ENCODE data around the gene DCPS.
"Not testable (repeated sequence)": the region's sequence is repeated elsewhere in the genome, so short reads cannot be mapped to it uniquely, and the experiment has no call there.

The DCPS gene

DNA sequence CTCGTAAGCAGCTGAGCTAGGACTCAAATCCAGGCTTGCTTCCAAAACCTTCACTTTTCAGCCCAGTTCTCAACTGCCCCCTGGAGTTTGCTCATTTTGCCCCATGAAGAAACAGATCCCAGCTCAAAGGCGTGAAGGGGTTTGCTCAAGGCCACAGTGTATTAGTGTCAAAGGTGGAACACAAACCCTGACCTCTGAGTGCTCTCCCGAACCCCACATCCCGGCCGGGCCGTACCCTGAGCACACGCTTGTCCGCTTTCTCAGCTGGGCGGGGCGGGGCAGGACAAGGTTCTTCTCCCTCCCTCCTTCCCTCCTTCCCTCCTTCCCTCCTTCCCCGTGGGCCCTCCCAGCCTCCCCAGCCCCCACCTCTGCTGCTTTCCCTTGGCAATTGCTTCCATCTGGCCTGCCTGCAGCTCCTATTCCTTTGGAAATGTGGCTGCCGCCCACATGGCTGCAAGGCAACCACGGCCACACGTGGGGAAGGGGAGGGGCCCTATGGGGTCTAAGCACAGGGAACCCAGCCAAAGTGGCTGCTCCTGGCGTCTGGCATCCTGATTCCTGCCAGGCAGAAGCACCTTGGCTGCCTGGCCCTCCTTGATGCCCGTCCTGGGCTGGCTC is 55.7 kb downstream of the DCPS start:
- no peak for DNase-seq (ENCODE audit: low read depth in 2 of 2)

DNA sequence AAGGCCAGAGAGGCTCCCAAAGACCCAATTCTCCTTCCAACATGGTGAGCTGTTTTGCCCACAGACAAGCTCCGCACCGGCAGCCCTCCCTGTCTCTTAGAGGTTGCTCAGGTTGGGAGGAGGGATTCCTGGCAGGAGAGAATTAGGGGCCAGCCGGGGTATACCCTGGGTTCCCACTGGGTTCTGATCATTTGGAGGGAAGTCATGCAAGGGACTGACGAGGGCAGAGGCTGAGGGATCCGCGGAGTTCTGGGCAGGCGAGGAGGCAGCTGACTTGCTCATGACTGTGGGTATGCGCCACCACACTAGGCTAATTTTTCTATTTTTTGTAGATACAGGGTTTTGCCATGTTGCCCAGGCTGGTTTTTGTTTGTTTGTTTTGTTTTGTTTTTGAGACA is 56.2 kb downstream of the DCPS start:
- DNase-seq (ENCODE audit: low read depth in 2 of 2), result no peak

- no peak for DNase-seq (ENCODE audit: low read depth in 2 of 2)
Observed at GRCh38 chr11:126361400-126361799, 57.5 kb downstream of the DCPS start.

- no peak for DNase-seq (ENCODE audit: low read depth in 2 of 2)
Observed at GRCh38 chr11:126362879-126363655, 59.2 kb downstream of the DCPS start.

DNA sequence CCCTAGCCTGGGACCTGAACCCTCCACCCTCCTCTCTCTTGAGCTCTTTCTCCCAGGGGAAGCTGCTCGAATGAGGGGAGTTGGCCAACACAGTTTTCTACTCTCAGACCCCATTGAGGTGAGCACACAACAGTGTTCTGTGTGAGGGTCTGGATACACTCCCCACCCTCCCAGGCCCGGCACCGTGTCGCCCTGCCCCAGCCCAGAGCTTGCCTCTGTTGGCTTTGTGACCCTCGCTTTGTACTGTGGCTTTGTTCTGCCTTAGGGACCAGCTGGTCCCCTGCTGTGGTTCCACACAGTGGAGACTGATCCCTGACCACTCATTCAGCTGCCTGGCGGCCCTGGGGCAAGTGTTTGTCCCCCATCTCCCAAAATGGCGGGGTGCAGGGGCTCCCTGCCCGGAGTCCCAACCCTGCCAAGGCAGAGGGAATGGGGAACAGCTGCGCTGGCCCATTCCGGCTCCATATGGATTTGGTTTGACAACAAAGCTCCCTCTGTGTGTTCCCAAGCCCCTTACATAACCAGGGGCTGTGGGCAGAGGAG is 59.9 kb downstream of the DCPS start:
- no peak for DNase-seq (ENCODE audit: low read depth in 2 of 2)

GRCh38 chr11:126364735-126365134 is 60.9 kb downstream of the DCPS start:
- DNase-seq (ENCODE audit: low read depth in 2 of 2), result not testable (repeated sequence)

GRCh38 chr11:126365508-126365907 is 61.6 kb downstream of the DCPS start:
- not testable (repeated sequence) for DNase-seq (ENCODE audit: low read depth in 2 of 2)

- DNase-seq (ENCODE audit: low read depth in 2 of 2), result no peak
Observed at GRCh38 chr11:126366064-126366822, 62.4 kb downstream of the DCPS start.

DNA sequence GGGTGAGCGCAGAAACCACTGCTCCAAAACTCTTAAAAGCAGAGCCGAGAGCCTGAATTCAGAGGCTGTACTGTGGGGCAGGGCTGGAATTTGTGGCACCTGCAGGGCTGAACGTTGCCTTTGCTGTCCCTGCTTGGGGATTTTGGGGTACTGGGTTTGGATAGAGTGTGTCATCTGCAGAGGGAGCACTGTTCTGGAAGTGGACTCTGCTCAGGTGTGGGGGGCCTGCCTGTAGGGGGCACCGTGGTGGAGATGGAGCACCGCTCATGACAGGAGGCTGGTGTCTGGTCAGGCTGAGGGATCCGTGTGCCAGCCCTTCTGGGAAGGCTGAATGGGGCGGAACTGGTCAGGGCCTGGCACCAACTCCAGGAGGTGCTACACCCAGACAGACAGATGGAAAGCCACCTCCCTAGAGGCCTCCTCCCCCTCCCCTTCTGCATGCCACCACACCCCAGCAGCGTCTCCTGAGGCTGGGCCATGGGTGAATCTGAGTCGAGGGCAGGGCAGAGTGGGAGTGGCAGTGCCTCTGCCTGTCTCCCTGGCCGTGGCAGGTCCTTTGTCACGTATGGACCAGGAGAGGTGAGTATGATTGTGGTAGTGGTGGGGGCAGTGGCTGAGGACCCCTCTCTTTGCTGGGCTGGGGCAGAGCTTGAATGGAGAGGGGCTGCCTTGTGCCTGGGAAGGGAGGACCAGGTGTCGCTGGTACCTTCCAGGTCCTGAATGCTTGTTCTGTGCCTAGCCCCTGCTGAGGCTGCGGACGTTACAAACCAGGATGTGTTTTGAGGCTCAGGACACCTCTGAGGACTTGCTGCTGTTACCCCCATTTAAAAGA is 63.2 kb downstream of the DCPS start:
- DNase-seq (ENCODE audit: low read depth in 2 of 2), result not testable (repeated sequence)

- not testable (repeated sequence) for DNase-seq (ENCODE audit: low read depth in 2 of 2)
Observed at GRCh38 chr11:126367806-126368205, 63.9 kb downstream of the DCPS start.

DNA sequence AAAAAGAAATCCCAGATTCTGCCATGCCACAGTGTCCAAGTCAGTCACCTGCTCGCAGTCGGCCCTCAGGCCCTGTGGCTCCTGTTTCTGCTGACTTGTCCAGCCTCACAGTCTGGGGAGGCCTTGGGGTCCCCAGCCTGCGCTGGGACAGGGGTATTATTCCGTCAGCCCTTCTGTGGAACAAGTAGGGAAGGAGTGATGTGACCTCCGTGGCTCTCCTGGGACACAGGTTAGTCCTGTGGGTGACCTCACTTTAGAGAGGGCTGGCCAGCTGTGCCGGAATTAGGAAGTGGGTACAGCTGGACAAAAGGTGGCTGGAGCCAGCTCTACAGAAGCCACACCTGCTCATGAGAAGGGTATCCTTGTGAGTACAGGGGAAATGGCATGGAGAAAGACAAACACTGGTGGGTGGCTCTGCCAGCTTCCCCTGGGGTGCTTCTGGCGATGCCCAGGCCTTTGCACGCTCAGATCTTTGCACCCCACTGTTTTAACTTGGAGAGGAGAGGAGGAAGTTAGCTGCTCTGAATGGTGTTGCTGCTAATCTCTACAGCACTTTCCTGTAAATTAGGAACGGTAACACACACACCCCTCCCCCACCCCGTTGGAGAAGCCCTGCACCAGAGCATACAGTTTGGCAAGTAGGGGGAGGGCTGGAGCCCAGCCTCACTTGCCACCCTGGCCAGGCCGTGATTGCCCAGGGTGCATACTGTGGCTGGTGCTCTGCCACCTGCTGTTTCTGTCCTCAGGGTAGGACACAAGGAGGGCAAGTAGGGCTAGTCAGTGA is 64.7 kb downstream of the DCPS start:
- DNase-seq (ENCODE audit: low read depth in 2 of 2), result not testable (repeated sequence)

- DNase-seq (ENCODE audit: low read depth in 2 of 2), result no peak
Observed at GRCh38 chr11:126370016-126370415, 66.2 kb downstream of the DCPS start.

GRCh38 chr11:126371595-126371994 is 67.7 kb downstream of the DCPS start:
- no peak for DNase-seq (ENCODE audit: low read depth in 2 of 2)

DNA sequence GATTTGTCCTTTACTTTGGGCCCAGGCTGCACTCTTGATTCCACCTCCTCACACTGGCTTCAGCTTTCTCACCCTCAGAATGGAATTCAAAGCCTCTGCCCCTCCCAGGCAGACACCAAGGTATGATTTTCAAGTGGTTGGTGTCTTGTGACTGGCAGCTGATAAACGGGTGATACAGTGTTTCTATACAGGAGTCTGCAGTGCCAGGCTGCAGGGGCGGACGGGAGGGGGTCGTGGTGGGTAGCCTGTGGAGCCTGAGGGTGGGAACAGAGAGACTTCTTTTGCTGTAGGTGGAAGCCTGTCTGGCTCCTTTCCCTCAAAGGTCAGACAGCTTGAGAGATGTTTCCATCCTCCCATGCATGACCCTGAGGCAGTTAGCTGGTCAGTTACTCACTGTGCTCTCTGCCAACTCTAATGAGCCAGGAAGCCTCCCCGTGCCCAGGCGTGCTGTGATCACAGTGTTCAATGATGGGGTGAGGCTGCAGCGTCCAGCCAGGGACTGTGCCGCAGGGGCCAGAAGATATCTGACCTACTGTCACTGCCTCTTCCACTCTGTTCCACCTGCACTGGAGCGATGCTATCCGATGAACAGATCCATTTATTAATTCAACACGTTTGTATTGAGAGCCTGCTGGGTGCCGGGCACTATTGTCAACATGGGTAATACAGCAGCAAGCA is 69.7 kb downstream of the DCPS start:
- not testable (repeated sequence) for DNase-seq (ENCODE audit: low read depth in 2 of 2)

DNA sequence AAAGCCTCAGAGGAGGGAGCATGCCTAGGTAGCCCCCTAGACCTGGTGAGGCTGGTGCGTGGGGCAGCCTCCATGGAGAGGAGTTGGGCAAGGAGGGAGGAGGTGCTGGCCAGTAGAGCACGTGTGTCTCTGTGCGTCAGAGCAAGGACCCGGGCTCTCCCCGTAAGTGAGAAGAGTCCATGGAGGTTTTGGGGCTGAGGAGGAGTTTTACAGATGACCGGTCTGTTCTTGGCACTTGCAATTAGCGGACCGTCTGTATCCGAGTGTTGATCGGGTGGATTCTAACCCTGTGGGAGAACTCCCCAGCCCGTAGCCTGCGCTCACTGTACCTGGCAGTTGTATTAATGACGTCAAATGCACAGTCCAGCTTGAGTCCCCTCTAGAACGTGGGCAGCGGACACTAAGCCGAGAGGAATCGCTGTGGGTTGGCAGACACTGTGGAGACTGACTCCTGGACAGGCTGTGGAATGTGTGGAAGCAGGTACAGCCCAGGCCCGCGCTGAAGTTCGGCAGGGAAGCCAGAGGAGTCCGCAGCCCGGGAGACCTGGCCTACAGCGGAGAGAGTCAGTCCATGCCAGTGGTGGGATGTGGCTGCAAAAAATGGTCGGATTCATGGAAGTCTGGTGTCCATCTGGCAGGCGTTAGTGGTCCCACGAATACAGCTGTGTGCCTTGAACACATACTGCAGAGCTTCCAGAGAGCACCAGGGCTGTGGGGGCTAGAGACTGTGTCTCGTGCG is 70.9 kb downstream of the DCPS start:
- not testable (repeated sequence) for DNase-seq (ENCODE audit: low read depth in 2 of 2)

DNA sequence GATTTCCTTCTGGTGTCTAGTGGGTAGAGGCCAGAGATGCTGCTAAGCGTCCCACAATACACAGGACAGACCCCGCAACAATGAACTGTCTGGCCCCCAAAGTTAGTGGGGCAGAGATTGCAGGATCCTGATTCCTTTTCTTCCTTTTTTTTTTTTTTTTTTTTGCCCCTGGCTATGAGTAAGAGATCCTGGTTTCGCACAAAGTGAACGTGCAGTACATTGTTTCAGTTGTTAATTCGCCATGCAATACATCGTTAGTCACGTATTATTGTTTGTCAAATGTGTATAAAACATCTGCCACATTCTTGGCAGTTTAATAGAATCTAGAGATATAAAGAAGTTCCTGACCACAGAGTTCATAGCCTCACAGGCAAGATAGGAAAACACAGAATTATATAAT is 71.9 kb downstream of the DCPS start:
- no peak for DNase-seq (ENCODE audit: low read depth in 2 of 2)

DNA sequence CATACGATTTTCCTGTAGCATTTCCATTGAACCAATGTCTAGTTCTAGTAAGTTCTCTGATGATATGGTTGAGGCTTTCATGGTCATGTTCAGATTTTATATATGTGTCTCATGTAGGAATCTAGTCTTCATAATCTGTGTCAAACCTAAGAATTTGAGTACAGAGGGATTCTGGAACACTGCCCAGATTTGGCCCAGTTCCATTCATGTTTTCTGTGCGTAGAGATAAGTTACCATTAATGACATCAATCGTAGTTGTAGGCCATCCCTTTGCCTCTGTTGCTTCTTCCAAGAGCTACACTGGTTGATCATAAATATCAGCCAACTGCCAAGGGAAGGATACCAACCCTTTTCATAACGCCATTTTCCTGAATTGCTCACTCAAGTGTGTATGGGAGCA is 74.9 kb downstream of the DCPS start:
- no peak for DNase-seq (ENCODE audit: low read depth in 2 of 2)

DNA sequence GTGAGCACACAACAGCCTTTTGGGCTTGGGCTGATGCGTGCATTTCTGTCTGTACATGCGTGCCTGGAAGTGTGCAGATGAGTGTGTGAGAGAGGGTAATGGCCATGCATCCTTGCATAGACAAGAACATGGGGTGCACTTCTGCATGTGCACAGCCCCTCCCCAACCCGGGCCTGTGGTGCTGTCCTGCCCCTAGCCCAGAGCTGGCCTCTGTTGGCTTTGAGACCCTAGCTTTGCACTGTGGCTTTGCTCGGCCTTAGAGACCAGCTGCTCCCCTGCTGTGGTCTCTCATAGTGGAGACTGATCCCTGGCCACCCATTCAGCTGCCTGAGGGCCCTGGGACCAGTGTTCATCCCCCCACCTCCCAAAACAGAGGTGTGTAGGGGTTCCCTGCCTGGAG is 77.0 kb downstream of the DCPS start:
- DNase-seq (ENCODE audit: low read depth in 2 of 2), result no peak

GRCh38 chr11:126381960-126382359 is 78.1 kb downstream of the DCPS start:
- not testable (repeated sequence) for DNase-seq (ENCODE audit: low read depth in 2 of 2)

All from stimulated activated CD4-positive, alpha-beta T cell treated with anti-CD3 and anti-CD28 coated beads, Interleukin-4, amount 100 ng/mL, for 48 hours (primary cell).